HepG2 (cell line): ENCODE data around the gene NPBWR2. TPM values are rescaled to one million over a fixed set of nuclear protein-coding genes. Genes with fewer than 3 reads are reported as not detected.

ENCODE experiments used
- ATAC-seq: fragments of 200-7000 bp; cut with Tn5 transposase; 3 replicates; pipeline ENCODE4 v1.9.1; 2020; ENCODE audit warnings: mild to moderate bottlenecking, moderate library complexity
- BruUV-seq: library from RNA; stranded (reverse); fragments of 400-500 nt; replicated peaks from 2 replicates; lab custom pipeline; 2021; lab: Mats Ljungman, UMichigan
- CTCF ChIA-PET: fragments of 300-600 bp; formaldehyde crosslinking; extraction: SDS; loops from one replicate; lab custom pipeline; 2021; ENCODE audit warnings: low total read pairs, inconsistent platforms, low intra/inter-chr PET ratio; lab: Yijun Ruan, JAX
- POLR2A ChIA-PET: fragments of 350-600 bp; sonication (Branson Sonifier 250); formaldehyde crosslinking; loops from one replicate; lab custom pipeline; 2020; ENCODE audit warnings: antibody characterized with exemption, inconsistent platforms; lab: Yijun Ruan, JAX
- DNase-seq: peaks from one replicate; pipeline ENCODE4 v3.0.0-alpha.2; 2015; ENCODE audit warnings: low spot score
- FAIRE-seq: peaks from 3 replicates; lab custom pipeline; 2011; peaks lifted over from hg19 to GRCh38; lab: Jason Lieb, UNC
- H2AFZ ChIP-seq: one replicate; pipeline ENCODE4 v1.6.1; 2011; ENCODE audit warnings: low read length, inconsistent platforms
- H3K27ac ChIP-seq: fragments of 300-600 bp; 3 replicates; pipeline ENCODE4 v1.8.0; 2011; ENCODE audit warnings: mixed run types, mild to moderate bottlenecking, mixed read lengths, low read length, inconsistent platforms; ENCODE audit not compliant: insufficient read depth; ENCODE audit errors: extremely low read length
- H3K27me3 ChIP-seq, 2 experiments: fragments of 200-600 bp in 1 of 2; 2 replicates in 1 of 2; 3 replicates in 1 of 2; pipeline versions ENCODE4 v1.6.0 to v1.8.0; 2011; ENCODE audit warnings: low read length in 2 of 2, mild to moderate bottlenecking in 2 of 2, moderate library complexity in 2 of 2, inconsistent platforms in 1 of 2; ENCODE audit not compliant: insufficient read depth in 2 of 2, control insufficient read depth in 1 of 2
- H3K36me3 ChIP-seq, 2 experiments: fragments of 200-600 bp in 1 of 2; replicated peaks in 1 of 2; 2 replicates in 1 of 2; 3 replicates in 1 of 2; pipeline versions ENCODE4 v1.5.1 to v1.8.0; 2011; ENCODE audit warnings: low read length in 2 of 2, inconsistent platforms in 1 of 2; ENCODE audit not compliant: insufficient read depth in 2 of 2, control insufficient read depth in 1 of 2
- H3K4me1 ChIP-seq: 2 replicates; pipeline ENCODE4 v1.5.1; 2012; ENCODE audit warnings: low read length, inconsistent platforms; ENCODE audit not compliant: insufficient read depth
- H3K4me2 ChIP-seq: 2 replicates; pipeline ENCODE4 v1.6.0; 2011; ENCODE audit warnings: low read depth, low read length, inconsistent platforms
- H3K4me3 ChIP-seq, 3 experiments: fragments of 200-600 bp in 1 of 3; sonication (generic), shearing (Covaris generic) in 1 of 3; replicated peaks in 1 of 3; 2 replicates each; pipeline ENCODE4 v1.5.1; 2011 to 2016; ENCODE audit warnings: low read length in 3 of 3, inconsistent platforms in 2 of 3, low read depth in 2 of 3, mild to moderate bottlenecking in 2 of 3, control low read depth in 1 of 3, mixed read lengths in 1 of 3; ENCODE audit not compliant: insufficient read depth in 1 of 3
- H3K79me2 ChIP-seq: one replicate; pipeline ENCODE4 v1.6.1; 2011; ENCODE audit warnings: low read length, inconsistent platforms; ENCODE audit not compliant: insufficient read depth
- H3K9ac ChIP-seq: 2 replicates; pipeline ENCODE4 v1.6.0; 2011; ENCODE audit warnings: mild to moderate bottlenecking, low read depth, low read length, inconsistent platforms; ENCODE audit not compliant: insufficient read depth
- H3K9me3 ChIP-seq: 2 replicates; pipeline ENCODE4 v1.5.1; 2012; ENCODE audit warnings: mild to moderate bottlenecking, low read length
- H4K20me1 ChIP-seq: 2 replicates; pipeline ENCODE4 v1.6.0; 2011; ENCODE audit warnings: inconsistent platforms, mild to moderate bottlenecking, low read length, moderate library complexity; ENCODE audit not compliant: insufficient read depth
- AGO2 ChIP-seq: fragments of 200-400 bp; formaldehyde crosslinking; optimal IDR thresholded peaks from 2 replicates; pipeline ENCODE3; 2017; ENCODE audit warnings: mild to moderate bottlenecking, low read depth, low read length, moderate library complexity
- KAT8 ChIP-seq: IDR thresholded peaks from 2 replicates; pipeline ENCODE4 v1.6.1; 2016; ENCODE audit warnings: missing genetic modification reagents, missing compliant biosample characterization
- NFKB2 ChIP-seq: sonication (generic); formaldehyde crosslinking; IDR thresholded peaks from 2 replicates; pipeline ENCODE4 v1.4.0; 2020; ENCODE audit warnings: missing genetic modification reagents, borderline replicate concordance
- RAD21 ChIP-seq: fragments of 450-650 bp; formaldehyde crosslinking; IDR thresholded peaks from 2 replicates; pipeline ENCODE4 v1.5.0; 2020; ENCODE audit warnings: mild to moderate bottlenecking
- RBM39 ChIP-seq: fragments of 200-400 bp; formaldehyde crosslinking; IDR thresholded peaks from one replicate; pipeline ENCODE4 v1.6.1; 2018; ENCODE audit warnings: antibody characterized with exemption, mild to moderate bottlenecking, low read depth, low read length; ENCODE audit not compliant: poor library complexity, severe bottlenecking
- RORA ChIP-seq: sonication (generic); formaldehyde crosslinking; IDR thresholded peaks from 2 replicates; pipeline ENCODE4 v1.5.0; 2020; ENCODE audit warnings: mild to moderate bottlenecking, missing genetic modification reagents, moderate library complexity
- YEATS4 ChIP-seq: sonication (generic); formaldehyde crosslinking; IDR thresholded peaks from 2 replicates; pipeline ENCODE4 v1.4.0; 2020; ENCODE audit warnings: missing genetic modification reagents, borderline replicate concordance
- ZNF496 ChIP-seq: sonication (generic); formaldehyde crosslinking; IDR thresholded peaks from 2 replicates; pipeline ENCODE4 v1.8.1; 2023; ENCODE audit warnings: mild to moderate bottlenecking, moderate library complexity, missing genetic modification reagents; ENCODE audit not compliant: insufficient replicate concordance
- ZNF501 ChIP-seq: sonication (generic); formaldehyde crosslinking; IDR thresholded peaks from 2 replicates; pipeline ENCODE4 v1.5.1; 2020; ENCODE audit warnings: mild to moderate bottlenecking, moderate library complexity, missing genetic modification reagents
- ZNF614 ChIP-seq: IDR thresholded peaks from 2 replicates; pipeline ENCODE4 v1.6.1; 2018; ENCODE audit warnings: missing biosample characterization, missing genetic modification reagents, inconsistent platforms, borderline replicate concordance
- ZSCAN25 ChIP-seq: sonication (generic); formaldehyde crosslinking; IDR thresholded peaks from 2 replicates; pipeline ENCODE4 v1.8.0; 2022; ENCODE audit warnings: mild to moderate bottlenecking, missing genetic modification reagents
- whole genome bisulfite sequencing: methylation state at CpG from one replicate; pipeline ENCODE4 v1.1.6; 2017; ENCODE audit warnings: low lambda C conversion rate; 5-methylcytosine and 5-hydroxymethylcytosine counted together
- in situ Hi-C: cut with HindIII; loops from 2 replicates; pipeline ENCODE4 v1.10.0; 2017; ENCODE audit warnings: low pct_unique_long_range_greater_than_20kb; ENCODE audit not compliant: extremely low pct_ligation_motif_present
- intact Hi-C: fragments of 100-400 bp; cut with micrococcal nuclease; formaldehyde crosslinking; loops from one replicate; pipeline ENCODE4 v1.10.0; 2022; ENCODE audit not compliant: unreplicated experiment
- polyA plus RNA-seq, 8 experiments: library from polyadenylated mRNA; depleted of rRNA in 3 of 8; stranded (reverse) in 7 of 8; unstranded in 1 of 8; fragments of >200 nt; fragmentation: Illumina TruSeq in 4 of 8; extraction: Trizol in 4 of 8; gene quantifications; 2 replicates each; pipeline versions ENCODE4 v1.2.1 to v1.2.3, GENCODE V29; 2011 to 2016; ENCODE audit warnings: low read depth in 4 of 8, missing spikeins in 1 of 8, mixed read lengths in 1 of 8; ENCODE audit not compliant: insufficient read depth in 1 of 8
- total RNA-seq, 5 experiments: library from RNA; depleted of rRNA; stranded (reverse); fragments of >200 nt; fragmentation: Illumina TruSeq; extraction: Trizol; gene quantifications; 2 replicates each; pipeline ENCODE4 v1.2.3, GENCODE V29; 2016; ENCODE audit warnings: low read depth in 1 of 5
- TF ChIP-seq, protein P1 (sequence below): sonication (generic); formaldehyde crosslinking; IDR thresholded peaks from 2 replicates; pipeline ENCODE4 v1.4.0; 2020; ENCODE audit warnings: missing genetic modification reagents
- TF ChIP-seq, protein P2 (sequence below): sonication (generic); formaldehyde crosslinking; IDR thresholded peaks from 2 replicates; pipeline ENCODE4 v1.8.0; 2022; ENCODE audit warnings: mild to moderate bottlenecking, missing genetic modification reagents, moderate library complexity
- TF ChIP-seq, protein P3 (sequence below): sonication (generic); formaldehyde crosslinking; IDR thresholded peaks from 2 replicates; pipeline ENCODE4 v1.8.0; 2022; ENCODE audit warnings: missing genetic modification reagents, mild to moderate bottlenecking, borderline replicate concordance

The NPBWR2 gene
- total and polyA plus RNA-seq, 2 of the 13 experiments (the other 11 are each of a cell fraction or from before 2014, with no cell fraction given), result not detected

DNA sequence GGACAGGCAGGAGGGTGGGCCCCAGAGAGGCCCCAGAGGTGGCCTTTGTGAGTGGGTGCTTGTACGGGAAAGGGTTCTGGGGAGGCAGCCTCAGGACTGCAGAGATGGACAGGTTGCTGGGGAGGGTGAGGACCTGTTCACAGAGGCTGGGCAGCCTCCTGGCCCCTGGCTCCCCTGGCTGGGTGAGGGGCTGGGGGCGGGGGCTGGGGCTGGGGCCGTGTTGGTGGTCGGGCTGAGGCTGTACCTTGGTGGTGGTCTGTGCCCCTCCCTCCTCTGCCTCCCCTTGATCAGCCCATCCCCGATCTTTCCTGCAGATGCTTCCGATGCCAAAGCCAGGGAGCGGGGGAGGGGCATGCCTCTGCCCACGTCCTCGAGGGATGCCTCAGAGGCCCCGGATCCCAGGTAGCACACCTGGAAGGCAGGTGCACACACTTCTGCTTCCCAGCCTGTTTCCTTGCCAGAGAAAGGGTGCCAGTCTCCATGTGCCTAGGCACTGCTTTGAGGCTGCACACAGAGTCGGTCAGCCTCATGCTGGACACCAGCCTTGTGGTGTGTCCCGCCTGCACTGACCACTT lies 39.5 kb downstream of the NPBWR2 start (continued):
- TF ChIP-seq, protein P1, sequence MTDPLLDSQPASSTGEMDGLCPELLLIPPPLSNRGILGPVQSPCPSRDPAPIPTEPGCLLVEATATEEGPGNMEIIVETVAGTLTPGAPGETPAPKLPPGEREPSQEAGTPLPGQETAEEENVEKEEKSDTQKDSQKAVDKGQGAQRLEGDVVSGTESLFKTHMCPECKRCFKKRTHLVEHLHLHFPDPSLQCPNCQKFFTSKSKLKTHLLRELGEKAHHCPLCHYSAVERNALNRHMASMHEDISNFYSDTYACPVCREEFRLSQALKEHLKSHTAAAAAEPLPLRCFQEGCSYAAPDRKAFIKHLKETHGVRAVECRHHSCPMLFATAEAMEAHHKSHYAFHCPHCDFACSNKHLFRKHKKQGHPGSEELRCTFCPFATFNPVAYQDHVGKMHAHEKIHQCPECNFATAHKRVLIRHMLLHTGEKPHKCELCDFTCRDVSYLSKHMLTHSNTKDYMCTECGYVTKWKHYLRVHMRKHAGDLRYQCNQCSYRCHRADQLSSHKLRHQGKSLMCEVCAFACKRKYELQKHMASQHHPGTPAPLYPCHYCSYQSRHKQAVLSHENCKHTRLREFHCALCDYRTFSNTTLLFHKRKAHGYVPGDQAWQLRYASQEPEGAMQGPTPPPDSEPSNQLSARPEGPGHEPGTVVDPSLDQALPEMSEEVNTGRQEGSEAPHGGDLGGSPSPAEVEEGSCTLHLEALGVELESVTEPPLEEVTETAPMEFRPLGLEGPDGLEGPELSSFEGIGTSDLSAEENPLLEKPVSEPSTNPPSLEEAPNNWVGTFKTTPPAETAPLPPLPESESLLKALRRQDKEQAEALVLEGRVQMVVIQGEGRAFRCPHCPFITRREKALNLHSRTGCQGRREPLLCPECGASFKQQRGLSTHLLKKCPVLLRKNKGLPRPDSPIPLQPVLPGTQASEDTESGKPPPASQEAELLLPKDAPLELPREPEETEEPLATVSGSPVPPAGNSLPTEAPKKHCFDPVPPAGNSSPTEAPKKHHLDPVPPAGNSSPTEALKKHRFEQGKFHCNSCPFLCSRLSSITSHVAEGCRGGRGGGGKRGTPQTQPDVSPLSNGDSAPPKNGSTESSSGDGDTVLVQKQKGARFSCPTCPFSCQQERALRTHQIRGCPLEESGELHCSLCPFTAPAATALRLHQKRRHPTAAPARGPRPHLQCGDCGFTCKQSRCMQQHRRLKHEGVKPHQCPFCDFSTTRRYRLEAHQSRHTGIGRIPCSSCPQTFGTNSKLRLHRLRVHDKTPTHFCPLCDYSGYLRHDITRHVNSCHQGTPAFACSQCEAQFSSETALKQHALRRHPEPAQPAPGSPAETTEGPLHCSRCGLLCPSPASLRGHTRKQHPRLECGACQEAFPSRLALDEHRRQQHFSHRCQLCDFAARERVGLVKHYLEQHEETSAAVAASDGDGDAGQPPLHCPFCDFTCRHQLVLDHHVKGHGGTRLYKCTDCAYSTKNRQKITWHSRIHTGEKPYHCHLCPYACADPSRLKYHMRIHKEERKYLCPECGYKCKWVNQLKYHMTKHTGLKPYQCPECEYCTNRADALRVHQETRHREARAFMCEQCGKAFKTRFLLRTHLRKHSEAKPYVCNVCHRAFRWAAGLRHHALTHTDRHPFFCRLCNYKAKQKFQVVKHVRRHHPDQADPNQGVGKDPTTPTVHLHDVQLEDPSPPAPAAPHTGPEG (CRISPR knock-in tag), result no peak
- TF ChIP-seq RORA (no peak), ZNF496 (CRISPR knock-in tag) (no peak)
- TF ChIP-seq, all 625 proteins: peak for 4

DNA sequence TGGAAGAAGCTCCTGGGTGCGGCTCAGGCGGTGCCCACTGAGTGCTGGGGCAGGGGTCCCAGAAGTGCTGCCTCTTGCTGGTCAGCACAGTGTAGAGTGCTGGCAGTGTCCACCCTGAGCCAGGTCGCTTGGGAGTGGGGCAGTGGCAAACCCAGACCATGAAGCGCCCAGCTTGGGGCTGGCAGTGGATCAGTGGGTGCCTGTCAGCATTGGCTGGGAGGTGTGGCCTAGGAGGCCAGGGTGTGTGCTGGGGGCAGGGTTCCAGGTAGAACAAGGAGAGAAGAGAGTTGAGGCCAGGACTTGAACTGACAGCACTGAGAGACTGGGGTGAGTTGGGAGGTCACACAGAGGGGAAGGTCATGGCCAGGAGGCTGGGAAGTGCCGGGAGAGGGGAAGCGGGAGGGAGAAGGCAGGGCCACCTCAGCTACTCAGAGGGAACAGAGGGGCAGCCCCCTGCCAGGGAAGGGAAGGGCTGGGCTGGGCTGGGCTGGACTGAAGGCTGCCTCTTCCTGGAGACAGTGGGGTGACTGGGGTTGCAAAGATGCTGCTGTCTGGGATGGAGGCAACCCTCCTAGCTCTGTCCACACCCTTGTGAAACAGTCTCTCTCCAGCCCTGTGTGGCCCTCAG lies 40.2 kb downstream of the NPBWR2 start:
- ATAC-seq, result no peak
- 46% methylated on average over 6 of the region's 6 CpGs for WGBS
- in situ Hi-C loops (no loop called here), intact Hi-C loops (no loop called here)
- no peak for DNase-seq
- peaks cover 3 to 11% of the 10 kb centered on the region in 2 experiments; a peak in 2 of 5 replicates for H3K27me3 ChIP-seq
- ChIA-PET CTCF (no interaction called here), POLR2A (interaction anchor here (1.2 to 3.7 kb wide), 3 partner anchors 11 to 110 kb away, joined by 4 to 34 read pairs (median 9); partner anchors contain the start of gene PRPF6)
- H3K79me2 ChIP-seq, result no peaks in the 10 kb centered on the region
- H3K9ac ChIP-seq, result no peak overlapping the region
- no peak overlapping the region for H2AFZ ChIP-seq
- H3K36me3 ChIP-seq, result no peaks in the 10 kb centered on the region
- H3K4me2 ChIP-seq, result no peak overlapping the region
- no TSS peak for BruUV-seq
- no peak overlapping the region for H3K4me3 ChIP-seq
- H3K9me3 ChIP-seq, result no peaks in the 10 kb centered on the region
- H3K4me1 ChIP-seq, result peaks cover 52% of the 10 kb centered on the region
- no peak for FAIRE-seq
- peaks cover 4% of the 10 kb centered on the region; the same call in 1 of the 2 replicates for H4K20me1 ChIP-seq
- H3K27ac ChIP-seq, result no peak overlapping the region
- TF ChIP-seq, protein P2, sequence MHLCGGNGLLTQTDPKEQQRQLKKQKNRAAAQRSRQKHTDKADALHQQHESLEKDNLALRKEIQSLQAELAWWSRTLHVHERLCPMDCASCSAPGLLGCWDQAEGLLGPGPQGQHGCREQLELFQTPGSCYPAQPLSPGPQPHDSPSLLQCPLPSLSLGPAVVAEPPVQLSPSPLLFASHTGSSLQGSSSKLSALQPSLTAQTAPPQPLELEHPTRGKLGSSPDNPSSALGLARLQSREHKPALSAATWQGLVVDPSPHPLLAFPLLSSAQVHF, result 0 out of 2 replicates have a peak, but pooled peaks have one; percentile 2
- TF ChIP-seq ZNF614 (CRISPR knock-in tag) (no peak), RAD21 (0 out of 2 replicates have a peak, but pooled peaks have one; percentile 11), YEATS4 (no peak), NFKB2 (0 out of 2 replicates have a peak, but pooled peaks have one; percentile 31), ZNF501 (CRISPR knock-in tag) (0 out of 2 replicates have a peak, but pooled peaks have one; percentile 55), KAT8 (CRISPR knock-in tag) (no peak), AGO2 (peak; percentile 23), RBM39 (peak; percentile 22), ZSCAN25 (CRISPR knock-in tag) (peak; percentile 36; the same call in 1 of the 2 replicates)
- TF ChIP-seq, protein P3, sequence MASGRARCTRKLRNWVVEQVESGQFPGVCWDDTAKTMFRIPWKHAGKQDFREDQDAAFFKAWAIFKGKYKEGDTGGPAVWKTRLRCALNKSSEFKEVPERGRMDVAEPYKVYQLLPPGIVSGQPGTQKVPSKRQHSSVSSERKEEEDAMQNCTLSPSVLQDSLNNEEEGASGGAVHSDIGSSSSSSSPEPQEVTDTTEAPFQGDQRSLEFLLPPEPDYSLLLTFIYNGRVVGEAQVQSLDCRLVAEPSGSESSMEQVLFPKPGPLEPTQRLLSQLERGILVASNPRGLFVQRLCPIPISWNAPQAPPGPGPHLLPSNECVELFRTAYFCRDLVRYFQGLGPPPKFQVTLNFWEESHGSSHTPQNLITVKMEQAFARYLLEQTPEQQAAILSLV (CRISPR knock-in tag), result 0 out of 2 replicates have a peak, but pooled peaks have one; percentile 27
